ENCODE results near the gene UBE2D2.
"Not testable (repeated sequence)": the region's sequence is repeated elsewhere in the genome, so short reads cannot be mapped to it uniquely, and the experiment has no call there.

DNA sequence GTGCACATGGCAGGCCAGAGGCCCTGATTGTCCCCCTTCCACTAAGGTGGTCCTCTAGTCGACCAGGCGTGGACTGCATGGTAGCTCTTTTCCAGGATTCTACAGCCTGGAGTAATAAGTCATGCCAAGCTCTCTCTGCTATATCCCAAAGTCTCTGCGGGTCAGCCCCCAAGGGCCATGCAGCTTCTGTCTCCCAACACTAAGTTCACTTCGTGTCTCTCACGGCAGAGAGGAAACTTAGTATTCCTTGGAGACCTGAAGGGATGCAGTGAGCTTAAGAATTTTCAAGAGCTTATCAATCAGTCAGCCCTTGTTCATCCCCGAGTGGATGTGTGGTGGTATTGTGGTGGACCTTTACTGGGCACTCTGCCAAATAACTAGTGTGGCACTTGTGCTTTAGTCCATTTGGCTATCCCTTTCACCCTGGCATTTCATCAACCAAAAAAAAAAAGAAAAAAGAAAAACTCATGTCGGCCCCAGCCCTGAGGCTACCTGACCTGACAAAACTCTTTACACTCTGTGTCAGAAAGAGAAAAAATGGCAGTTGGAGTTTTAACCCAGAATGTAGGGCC lies 33.2 kb upstream of the UBE2D2 start:
- TF ChIP-seq, protein P1, sequence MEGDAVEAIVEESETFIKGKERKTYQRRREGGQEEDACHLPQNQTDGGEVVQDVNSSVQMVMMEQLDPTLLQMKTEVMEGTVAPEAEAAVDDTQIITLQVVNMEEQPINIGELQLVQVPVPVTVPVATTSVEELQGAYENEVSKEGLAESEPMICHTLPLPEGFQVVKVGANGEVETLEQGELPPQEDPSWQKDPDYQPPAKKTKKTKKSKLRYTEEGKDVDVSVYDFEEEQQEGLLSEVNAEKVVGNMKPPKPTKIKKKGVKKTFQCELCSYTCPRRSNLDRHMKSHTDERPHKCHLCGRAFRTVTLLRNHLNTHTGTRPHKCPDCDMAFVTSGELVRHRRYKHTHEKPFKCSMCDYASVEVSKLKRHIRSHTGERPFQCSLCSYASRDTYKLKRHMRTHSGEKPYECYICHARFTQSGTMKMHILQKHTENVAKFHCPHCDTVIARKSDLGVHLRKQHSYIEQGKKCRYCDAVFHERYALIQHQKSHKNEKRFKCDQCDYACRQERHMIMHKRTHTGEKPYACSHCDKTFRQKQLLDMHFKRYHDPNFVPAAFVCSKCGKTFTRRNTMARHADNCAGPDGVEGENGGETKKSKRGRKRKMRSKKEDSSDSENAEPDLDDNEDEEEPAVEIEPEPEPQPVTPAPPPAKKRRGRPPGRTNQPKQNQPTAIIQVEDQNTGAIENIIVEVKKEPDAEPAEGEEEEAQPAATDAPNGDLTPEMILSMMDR (IDR thresholded peaks at IDR 0.05; ENCODE audit: poor library complexity, severe bottlenecking): not testable (repeated sequence)
- not testable (repeated sequence) for TF ChIP-seq EZH2 (IDR thresholded peaks at IDR 0.05; ENCODE audit: borderline replicate concordance, insufficient read depth, low read length, poor library complexity, severe bottlenecking); POLR2AphosphoS5 (IDR thresholded peaks at IDR 0.05)
- TF ChIP-seq, protein P2, sequence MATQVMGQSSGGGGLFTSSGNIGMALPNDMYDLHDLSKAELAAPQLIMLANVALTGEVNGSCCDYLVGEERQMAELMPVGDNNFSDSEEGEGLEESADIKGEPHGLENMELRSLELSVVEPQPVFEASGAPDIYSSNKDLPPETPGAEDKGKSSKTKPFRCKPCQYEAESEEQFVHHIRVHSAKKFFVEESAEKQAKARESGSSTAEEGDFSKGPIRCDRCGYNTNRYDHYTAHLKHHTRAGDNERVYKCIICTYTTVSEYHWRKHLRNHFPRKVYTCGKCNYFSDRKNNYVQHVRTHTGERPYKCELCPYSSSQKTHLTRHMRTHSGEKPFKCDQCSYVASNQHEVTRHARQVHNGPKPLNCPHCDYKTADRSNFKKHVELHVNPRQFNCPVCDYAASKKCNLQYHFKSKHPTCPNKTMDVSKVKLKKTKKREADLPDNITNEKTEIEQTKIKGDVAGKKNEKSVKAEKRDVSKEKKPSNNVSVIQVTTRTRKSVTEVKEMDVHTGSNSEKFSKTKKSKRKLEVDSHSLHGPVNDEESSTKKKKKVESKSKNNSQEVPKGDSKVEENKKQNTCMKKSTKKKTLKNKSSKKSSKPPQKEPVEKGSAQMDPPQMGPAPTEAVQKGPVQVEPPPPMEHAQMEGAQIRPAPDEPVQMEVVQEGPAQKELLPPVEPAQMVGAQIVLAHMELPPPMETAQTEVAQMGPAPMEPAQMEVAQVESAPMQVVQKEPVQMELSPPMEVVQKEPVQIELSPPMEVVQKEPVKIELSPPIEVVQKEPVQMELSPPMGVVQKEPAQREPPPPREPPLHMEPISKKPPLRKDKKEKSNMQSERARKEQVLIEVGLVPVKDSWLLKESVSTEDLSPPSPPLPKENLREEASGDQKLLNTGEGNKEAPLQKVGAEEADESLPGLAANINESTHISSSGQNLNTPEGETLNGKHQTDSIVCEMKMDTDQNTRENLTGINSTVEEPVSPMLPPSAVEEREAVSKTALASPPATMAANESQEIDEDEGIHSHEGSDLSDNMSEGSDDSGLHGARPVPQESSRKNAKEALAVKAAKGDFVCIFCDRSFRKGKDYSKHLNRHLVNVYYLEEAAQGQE (IDR thresholded peaks at IDR 0.05; ENCODE audit: borderline replicate concordance): not testable (repeated sequence)
